PC-3 (cell line): ENCODE measurements around the gene ABCG1. TPM values are rescaled to one million over a fixed set of nuclear protein-coding genes. Genes with fewer than 3 reads are reported as not detected.
A peak's percentile ranks its signal among the peaks of the same experiment; 100 is the strongest.

Source experiments
- ATAC-seq: fragments of 200-7000 bp; cut with Tn5 transposase; 2 replicates; pipeline ENCODE4 v1.9.1; 2020; ENCODE audit warnings: mild to moderate bottlenecking, moderate library complexity
- BruUV-seq: library from RNA; stranded (reverse); fragments of 400-500 nt; replicated peaks from 2 replicates; lab custom pipeline; 2021; lab: Mats Ljungman, UMichigan
- CTCF ChIA-PET: fragments of 300-600 bp; sonication (Branson Sonifier 250); formaldehyde crosslinking; loops from one replicate; lab custom pipeline; 2022; ENCODE audit warnings: antibody characterized with exemption; lab: Charles Lee
- POLR2A ChIA-PET: fragments of 300-600 bp; sonication (Branson Sonifier 250); formaldehyde crosslinking; loops from one replicate; lab custom pipeline; 2022; ENCODE audit warnings: antibody characterized with exemption; ENCODE audit not compliant: unreplicated experiment; lab: Charles Lee
- DNase-seq: peaks from one replicate; pipeline ENCODE4 v3.0.0-alpha.2; 2015
- H2AFZ ChIP-seq: fragments of 300-600 bp; sonication (generic); 2 replicates; pipeline ENCODE4 v1.6.0; 2016; ENCODE audit warnings: antibody characterized with exemption, low read length
- H3F3A ChIP-seq: fragments of 300-600 bp; sonication (generic); one replicate; pipeline ENCODE4 v1.6.0; 2017; ENCODE audit warnings: antibody characterized with exemption, low read length, control low read depth, mild to moderate bottlenecking; ENCODE audit not compliant: unreplicated experiment
- H3K27ac ChIP-seq: fragments of 300-600 bp; sonication (generic); 2 replicates; pipeline ENCODE4 v1.5.1; 2016; ENCODE audit warnings: mild to moderate bottlenecking, low read length
- H3K27me3 ChIP-seq: fragments of 300-600 bp; sonication (generic); 2 replicates; pipeline ENCODE4 v1.6.1; 2016; ENCODE audit warnings: low read length, mixed read lengths
- H3K36me3 ChIP-seq: fragments of 300-600 bp; sonication (generic); 2 replicates; pipeline ENCODE4 v1.6.1; 2016; ENCODE audit warnings: low read depth, mixed run types, low read length, mixed read lengths
- H3K4me1 ChIP-seq: fragments of 300-600 bp; sonication (generic); 2 replicates; pipeline ENCODE4 v1.5.1; 2016; ENCODE audit warnings: low read length; ENCODE audit not compliant: insufficient read depth
- H3K4me2 ChIP-seq: fragments of 300-600 bp; sonication (generic); 2 replicates; pipeline ENCODE4 v1.6.0; 2016; ENCODE audit warnings: low read length
- H3K4me3 ChIP-seq: fragments of 300-600 bp; sonication (generic); 2 replicates; pipeline ENCODE4 v1.5.1; 2016; ENCODE audit warnings: mild to moderate bottlenecking, low read length, mixed read lengths
- H3K79me2 ChIP-seq: fragments of 300-600 bp; sonication (generic); 2 replicates; pipeline ENCODE4 v1.6.1; 2017; ENCODE audit warnings: low read length, mixed read lengths
- H3K9ac ChIP-seq: fragments of 300-600 bp; sonication (generic); 2 replicates; pipeline ENCODE4 v1.6.0; 2016; ENCODE audit warnings: mild to moderate bottlenecking, low read length
- H3K9me2 ChIP-seq: fragments of 300-600 bp; sonication (generic); replicated peaks from 2 replicates; pipeline ENCODE4 v1.6.1; 2016; ENCODE audit warnings: mixed run types, low read length, mixed read lengths
- H3K9me3 ChIP-seq: fragments of 300-600 bp; sonication (generic); 2 replicates; pipeline ENCODE4 v1.6.1; 2016; ENCODE audit warnings: low read length, mixed read lengths
- H4K20me1 ChIP-seq: fragments of 300-600 bp; sonication (generic); 2 replicates; pipeline ENCODE4 v1.6.1; 2016; ENCODE audit warnings: low read length, mixed read lengths
- CTCF ChIP-seq: fragments of 300-600 bp; sonication (generic); conservative IDR thresholded peaks from 2 replicates; pipeline ENCODE4 v1.5.1; 2017; ENCODE audit warnings: antibody characterized with exemption, low read depth, mild to moderate bottlenecking, low read length
- EZH2 ChIP-seq: fragments of 300-600 bp; sonication (generic); IDR thresholded peaks from one replicate; pipeline ENCODE4 v1.6.1; 2017; ENCODE audit warnings: antibody characterized with exemption, mild to moderate bottlenecking, low read length; ENCODE audit not compliant: unreplicated experiment
- EZH2phosphoT487 ChIP-seq: fragments of 300-600 bp; sonication (generic); IDR thresholded peaks from 2 replicates; pipeline ENCODE4 v1.6.1; 2018; ENCODE audit warnings: mild to moderate bottlenecking, antibody characterized with exemption, low read length, borderline replicate concordance
- intact Hi-C: fragments of 100-400 bp; cut with micrococcal nuclease; formaldehyde crosslinking; loops from 2 replicates; pipeline ENCODE4 v1.9.0; 2023
- total RNA-seq: library from RNA; depleted of rRNA; stranded (reverse); fragments of >200 nt; gene quantifications from 2 replicates; pipeline ENCODE4 v1.2.3, GENCODE V29; 2014

The ABCG1 gene
- total RNA-seq, 1 experiment from 2014 or later, result 0.66 TPM

- BruUV-seq, result no TSS peak
- DNase-seq, result no peak
- TF ChIP-seq EZH2phosphoT487 (no peak), CTCF (no peak), EZH2 (no peak)
- Histone ChIP-seq H3K9ac (no peak overlapping the region), H3F3A (no peaks in the 10 kb centered on the region), H3K79me2 (no peaks in the 10 kb centered on the region), H2AFZ (no peak overlapping the region), H4K20me1 (no peaks in the 10 kb centered on the region), H3K4me3 (no peak overlapping the region), H3K27me3 (peaks cover 6% of the 10 kb centered on the region; the same call in 1 of the 2 replicates), H3K9me2 (no peaks in the 10 kb centered on the region), H3K36me3 (no peaks in the 10 kb centered on the region), H3K9me3 (no peaks in the 10 kb centered on the region), H3K4me2 (no peak overlapping the region), H3K4me1 (peaks cover 6% of the 10 kb centered on the region; the same call in 1 of the 2 replicates), H3K27ac (no peak overlapping the region)
- ChIA-PET CTCF (no interaction called here), POLR2A (no interaction called here)
- intact Hi-C loops, result no loop called here
- ATAC-seq, result no peak
Measured at GRCh38 chr21:42239556-42239955, 20.6 kb downstream of the ABCG1 start.

- ATAC-seq (no peak), DNase-seq (no peak)
- H3K9ac ChIP-seq, result no peak overlapping the region
- TF ChIP-seq EZH2phosphoT487, result no peak
- peak; percentile 16; the same call in 1 of the 2 replicates for TF ChIP-seq CTCF
- TF ChIP-seq EZH2, result no peak
- CTCF ChIA-PET, result no interaction called here
- intact Hi-C loops, result no loop called here
- H4K20me1 ChIP-seq, result no peaks in the 10 kb centered on the region
- H3K4me1 ChIP-seq, result peaks cover 4% of the 10 kb centered on the region; the same call in 1 of the 2 replicates
- H3K9me2 ChIP-seq, result no peaks in the 10 kb centered on the region
- H3F3A ChIP-seq, result no peaks in the 10 kb centered on the region
- H2AFZ ChIP-seq, result no peak overlapping the region
- H3K27ac ChIP-seq, result no peak overlapping the region
- H3K4me2 ChIP-seq, result no peak overlapping the region
- no peaks in the 10 kb centered on the region for H3K9me3 ChIP-seq
- BruUV-seq, result no TSS peak
- H3K27me3 ChIP-seq, result peaks cover 10% of the 10 kb centered on the region; the same call in 1 of the 2 replicates
- H3K79me2 ChIP-seq, result no peaks in the 10 kb centered on the region
- no peaks in the 10 kb centered on the region for H3K36me3 ChIP-seq
- no peak overlapping the region for H3K4me3 ChIP-seq
- POLR2A ChIA-PET, result no interaction called here
Measured at GRCh38 chr21:42239973-42240372, 21.0 kb downstream of the ABCG1 start.

- no peak overlapping the region for H3K4me2 ChIP-seq
- H3K4me1 ChIP-seq, result no peaks in the 10 kb centered on the region
- ATAC-seq, result no peak
- H3K4me3 ChIP-seq, result no peak overlapping the region
- intact Hi-C loops, result no loop called here
- no TSS peak for BruUV-seq
- ChIA-PET CTCF (no interaction called here), POLR2A (no interaction called here)
- TF ChIP-seq CTCF, result no peak
- no peak for TF ChIP-seq EZH2
- TF ChIP-seq EZH2phosphoT487, result no peak
- DNase-seq, result no peak
- H3K36me3 ChIP-seq, result no peaks in the 10 kb centered on the region
- no peaks in the 10 kb centered on the region for H3F3A ChIP-seq
- no peak overlapping the region for H3K27ac ChIP-seq
- no peaks in the 10 kb centered on the region for H4K20me1 ChIP-seq
- H3K9me2 ChIP-seq, result no peaks in the 10 kb centered on the region
- H3K79me2 ChIP-seq, result no peaks in the 10 kb centered on the region
- peaks cover 25% of the 10 kb centered on the region; the same call in 1 of the 2 replicates for H3K27me3 ChIP-seq
- H3K9ac ChIP-seq, result no peak overlapping the region
- H2AFZ ChIP-seq, result no peak overlapping the region
- no peaks in the 10 kb centered on the region for H3K9me3 ChIP-seq
Measured at GRCh38 chr21:42242611-42243010, 23.7 kb downstream of the ABCG1 start.
